NB4 (cell line): Measurements from ENCODE around the gene ARHGAP21.

Experiments used
- DNase-seq: peaks from one replicate; pipeline ENCODE4 v3.0.0; 2010; ENCODE audit warnings: low read depth
- H3K4me3 ChIP-seq: one replicate; pipeline ENCODE4 v1.5.1; 2011; ENCODE audit warnings: mild to moderate bottlenecking, low read depth, low read length, moderate library complexity
- MYC ChIP-seq: IDR thresholded peaks from 2 replicates; pipeline ENCODE4 v1.6.1; 2011; ENCODE audit warnings: low read depth, low read length
- POLR2A ChIP-seq: IDR thresholded peaks from 2 replicates; pipeline ENCODE4 v1.6.1; 2011; ENCODE audit warnings: mild to moderate bottlenecking; ENCODE audit not compliant: insufficient read length; ENCODE audit errors: extremely low read depth
- TF ChIP-seq, protein P1 (sequence below): IDR thresholded peaks from 2 replicates; pipeline ENCODE4 v1.6.1; 2011; ENCODE audit warnings: low read depth, low read length
- TF ChIP-seq, protein P2 (sequence below): IDR thresholded peaks from one replicate; pipeline ENCODE4 v1.5.1; 2012; ENCODE audit warnings: low read depth, low read length

ARHGAP21 gene

DNA sequence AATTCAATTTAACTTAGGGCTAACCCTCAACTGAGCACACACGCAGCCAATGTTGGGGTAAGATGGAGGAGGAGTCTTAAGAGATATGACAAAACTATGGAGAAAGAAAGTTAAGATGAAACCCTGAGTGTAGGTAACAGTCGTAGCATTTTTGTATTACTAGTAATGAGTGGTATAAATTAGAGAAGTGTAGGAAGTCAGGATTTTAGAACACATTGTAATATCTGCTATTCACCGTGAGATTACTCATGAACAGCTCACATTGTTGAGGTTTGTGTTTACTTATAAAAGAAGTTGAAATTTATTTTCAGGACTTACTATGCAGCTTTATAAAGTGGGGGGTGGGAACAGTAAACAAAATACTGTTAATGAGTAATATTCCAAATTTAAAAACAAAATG is 107.2 kb downstream of the ARHGAP21 start:
- DNase-seq: no peak
- H3K4me3 ChIP-seq: no peak overlapping the region
- TF ChIP-seq, protein P1, sequence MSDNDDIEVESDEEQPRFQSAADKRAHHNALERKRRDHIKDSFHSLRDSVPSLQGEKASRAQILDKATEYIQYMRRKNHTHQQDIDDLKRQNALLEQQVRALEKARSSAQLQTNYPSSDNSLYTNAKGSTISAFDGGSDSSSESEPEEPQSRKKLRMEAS: no peak
- TF ChIP-seq MYC (no peak), POLR2A (no peak)
- TF ChIP-seq, protein P2, sequence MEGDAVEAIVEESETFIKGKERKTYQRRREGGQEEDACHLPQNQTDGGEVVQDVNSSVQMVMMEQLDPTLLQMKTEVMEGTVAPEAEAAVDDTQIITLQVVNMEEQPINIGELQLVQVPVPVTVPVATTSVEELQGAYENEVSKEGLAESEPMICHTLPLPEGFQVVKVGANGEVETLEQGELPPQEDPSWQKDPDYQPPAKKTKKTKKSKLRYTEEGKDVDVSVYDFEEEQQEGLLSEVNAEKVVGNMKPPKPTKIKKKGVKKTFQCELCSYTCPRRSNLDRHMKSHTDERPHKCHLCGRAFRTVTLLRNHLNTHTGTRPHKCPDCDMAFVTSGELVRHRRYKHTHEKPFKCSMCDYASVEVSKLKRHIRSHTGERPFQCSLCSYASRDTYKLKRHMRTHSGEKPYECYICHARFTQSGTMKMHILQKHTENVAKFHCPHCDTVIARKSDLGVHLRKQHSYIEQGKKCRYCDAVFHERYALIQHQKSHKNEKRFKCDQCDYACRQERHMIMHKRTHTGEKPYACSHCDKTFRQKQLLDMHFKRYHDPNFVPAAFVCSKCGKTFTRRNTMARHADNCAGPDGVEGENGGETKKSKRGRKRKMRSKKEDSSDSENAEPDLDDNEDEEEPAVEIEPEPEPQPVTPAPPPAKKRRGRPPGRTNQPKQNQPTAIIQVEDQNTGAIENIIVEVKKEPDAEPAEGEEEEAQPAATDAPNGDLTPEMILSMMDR: no peak

DNA sequence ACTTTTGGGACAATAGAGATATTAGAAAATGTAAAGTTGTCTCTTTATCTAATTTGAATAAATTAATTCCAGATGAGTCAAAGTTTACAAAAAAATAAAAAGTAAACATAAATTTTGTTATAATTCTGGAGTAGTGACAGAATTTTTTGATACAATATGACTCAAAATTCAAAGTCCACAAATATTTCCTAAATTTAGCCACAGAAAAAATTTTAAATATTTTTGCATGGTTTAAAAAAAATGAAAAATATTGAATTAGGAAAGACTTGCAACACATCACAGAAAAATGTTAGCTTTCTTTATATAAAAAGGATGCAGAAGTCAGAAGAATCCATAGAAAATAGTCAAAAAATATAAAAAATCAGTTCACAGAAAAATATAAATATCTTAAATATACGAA is 117.7 kb downstream of the ARHGAP21 start:
- no peak for DNase-seq
- TF ChIP-seq, protein P2: no peak
- TF ChIP-seq, protein P1: no peak
- no peak for TF ChIP-seq MYC
- TF ChIP-seq POLR2A: no peak
- no peak overlapping the region for H3K4me3 ChIP-seq

DNA sequence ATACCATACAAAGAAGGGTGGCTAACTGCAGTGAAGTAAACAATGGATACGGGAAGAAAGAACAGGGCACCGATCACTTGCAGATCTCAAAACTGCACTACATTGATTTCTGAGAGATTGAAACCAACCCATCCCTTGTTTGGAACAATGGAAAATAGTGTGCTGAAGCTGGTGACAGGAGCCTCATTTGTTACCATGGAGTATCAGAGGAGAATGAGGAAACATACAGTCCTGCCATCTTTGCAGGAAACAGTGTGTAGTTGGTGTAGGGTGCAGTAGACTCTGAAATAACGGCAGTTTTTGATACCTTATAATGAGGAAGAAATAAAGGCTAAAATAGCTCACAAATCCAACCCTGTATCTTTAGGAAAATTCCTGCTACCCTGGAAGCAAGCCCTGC is 118.5 kb downstream of the ARHGAP21 start:
- no peak for DNase-seq
- H3K4me3 ChIP-seq: no peak overlapping the region
- no peak for TF ChIP-seq MYC
- no peak for TF ChIP-seq POLR2A
- TF ChIP-seq, protein P2: no peak
- TF ChIP-seq, protein P1: no peak

DNA sequence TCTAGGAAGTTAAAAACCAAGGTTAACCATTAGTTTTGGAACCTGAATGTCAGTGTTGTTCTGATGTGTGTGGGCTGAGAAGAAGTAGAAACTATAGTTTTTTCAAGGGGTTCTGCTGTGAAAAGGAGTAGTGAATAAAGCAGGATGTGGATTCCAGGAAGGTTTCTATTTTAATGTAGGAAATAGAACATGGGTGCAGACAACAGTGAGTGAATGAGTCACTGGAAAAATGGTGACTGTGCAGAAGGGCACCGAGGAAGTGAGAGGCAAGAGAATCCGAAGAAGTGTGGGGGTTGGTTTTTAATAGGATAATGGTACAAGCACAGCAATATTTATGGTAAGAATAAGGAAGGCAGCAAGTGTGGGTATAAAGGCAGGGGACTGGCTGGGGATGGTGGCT is 120.4 kb downstream of the ARHGAP21 start:
- H3K4me3 ChIP-seq: no peak overlapping the region
- DNase-seq: no peak
- no peak for TF ChIP-seq MYC
- TF ChIP-seq, protein P1: no peak
- TF ChIP-seq POLR2A: no peak
- TF ChIP-seq, protein P2: no peak

DNA sequence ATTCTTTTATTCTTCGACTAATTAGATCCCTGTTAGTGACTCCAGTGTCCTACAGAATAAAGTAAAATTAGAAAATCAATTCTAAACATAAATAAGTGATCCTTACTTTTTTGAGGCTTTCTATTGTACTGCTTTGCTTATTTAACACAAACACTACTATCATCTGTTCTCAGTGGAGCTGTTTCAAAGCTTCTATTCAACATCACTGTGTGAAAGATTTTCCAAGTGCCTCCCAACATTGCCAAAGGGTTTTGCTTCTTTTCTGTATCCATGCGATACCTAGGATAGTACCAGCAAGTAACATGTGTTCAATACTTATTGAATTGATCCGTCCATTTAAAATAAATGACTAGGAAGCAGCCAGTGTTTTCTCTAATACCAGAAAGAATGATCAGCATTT is 125.7 kb downstream of the ARHGAP21 start:
- TF ChIP-seq MYC: no peak
- TF ChIP-seq, protein P1: no peak
- TF ChIP-seq, protein P2: no peak
- no peak for TF ChIP-seq POLR2A
- no peak for DNase-seq
- H3K4me3 ChIP-seq: no peak overlapping the region

DNA sequence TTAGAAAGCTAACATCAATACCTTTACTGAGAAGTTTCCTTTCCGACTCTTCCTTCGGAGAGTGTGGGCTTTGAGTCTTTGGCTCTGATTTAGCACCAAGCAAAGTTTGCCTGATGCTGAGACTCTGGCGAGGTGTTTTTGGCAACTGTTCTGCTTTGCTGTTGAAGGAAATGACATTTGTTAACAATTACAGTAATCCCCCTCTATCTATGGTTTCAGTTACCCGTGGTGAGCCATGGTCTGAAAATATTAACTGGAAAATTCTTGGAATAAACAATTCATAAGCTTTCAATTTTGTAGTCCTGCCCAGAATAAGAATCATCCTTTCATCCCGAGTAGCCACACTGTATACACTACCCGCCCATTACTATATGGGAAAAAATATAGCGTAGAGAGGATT is 126.3 kb downstream of the ARHGAP21 start:
- DNase-seq: no peak
- TF ChIP-seq POLR2A (no peak), MYC (no peak)
- TF ChIP-seq, protein P2: no peak
- TF ChIP-seq, protein P1: no peak
- H3K4me3 ChIP-seq: no peak overlapping the region
